ENCODE measurements around the gene RNU6-1. TPM values are rescaled to one million over a fixed set of nuclear protein-coding genes. Genes with fewer than 3 reads are reported as not detected.

The RNU6-1 gene
- total and polyA plus RNA-seq, 7 donors = not detected

- peaks cover 0 to 4% (median 0%) of the 10 kb centered on the region in 4 donors for H3K9me3 ChIP-seq
- intact Hi-C loops (cut with DNase I) = no loop called here
- no peak for DNase-seq
- no peak overlapping the region for H3K4me3 ChIP-seq
- H3K36me3 ChIP-seq = peaks cover 0 to 7% (median 1%) of the 10 kb centered on the region in 4 donors
- no peak for TF ChIP-seq POLR2AphosphoS5 (IDR thresholded peaks at IDR 0.05)
- no peak for TF ChIP-seq CTCF (IDR thresholded peaks at IDR 0.05)
- no peak for TF ChIP-seq EP300 (IDR thresholded peaks at IDR 0.05)
- TF ChIP-seq POLR2A (IDR thresholded peaks at IDR 0.05) = no peak
- 79 to 83% methylated on average over 4 of the region's 4 CpGs for WGBS, 2 donors
- no peak overlapping the region for H3K27ac ChIP-seq
- H3K27me3 ChIP-seq = no peaks in the 10 kb centered on the region
- H3K4me1 ChIP-seq = no peaks in the 10 kb centered on the region
Measured at GRCh38 chr15:67796196-67797127, 43.4 kb downstream of the RNU6-1 start.

GRCh38 chr15:67794832-67795574, 44.8 kb downstream of the RNU6-1 start:
- peaks cover 0 to 7% (median 1%) of the 10 kb centered on the region in 4 donors for H3K36me3 ChIP-seq
- no peaks in the 10 kb centered on the region for H3K27me3 ChIP-seq
- TF ChIP-seq POLR2AphosphoS5 (IDR thresholded peaks at IDR 0.05) (no peak), POLR2A (IDR thresholded peaks at IDR 0.05) (no peak), CTCF (IDR thresholded peaks at IDR 0.05) (no peak), EP300 (IDR thresholded peaks at IDR 0.05) (no peak)
- intact Hi-C loops (cut with DNase I) = no loop called here
- no peak for DNase-seq
- no peak overlapping the region for H3K27ac ChIP-seq
- no peaks in the 10 kb centered on the region for H3K4me1 ChIP-seq
- peaks cover 0 to 4% (median 0%) of the 10 kb centered on the region in 4 donors for H3K9me3 ChIP-seq
- no peak overlapping the region for H3K4me3 ChIP-seq
- WGBS, 2 donors = 86 to 97% methylated on average over 4 of the region's 4 CpGs

- DNase-seq = no peak
- TF ChIP-seq POLR2A (IDR thresholded peaks at IDR 0.05) (no peak), CTCF (IDR thresholded peaks at IDR 0.05) (no peak), EP300 (IDR thresholded peaks at IDR 0.05) (no peak), POLR2AphosphoS5 (IDR thresholded peaks at IDR 0.05) (no peak)
- intact Hi-C loops (cut with DNase I) = no loop called here
- no peaks in the 10 kb centered on the region for H3K36me3 ChIP-seq
- H3K27ac ChIP-seq = no peak overlapping the region
- H3K4me1 ChIP-seq = no peaks in the 10 kb centered on the region
- peaks cover 0 to 4% (median 0%) of the 10 kb centered on the region in 4 donors for H3K9me3 ChIP-seq
- no peaks in the 10 kb centered on the region for H3K27me3 ChIP-seq
- H3K4me3 ChIP-seq = no peak overlapping the region
- WGBS, 2 donors = 79 to 87% methylated on average over 8 of the region's 8 CpGs
Measured at GRCh38 chr15:67792250-67792942, 47.4 kb downstream of the RNU6-1 start.

GRCh38 chr15:67790610-67791319, 49.1 kb downstream of the RNU6-1 start:
- no peak for DNase-seq
- Histone ChIP-seq H3K4me1 (no peaks in the 10 kb centered on the region), H3K9me3 (peaks cover 0 to 4% (median 0%) of the 10 kb centered on the region in 4 donors), H3K27ac (no peak overlapping the region), H3K4me3 (no peak overlapping the region), H3K36me3 (no peaks in the 10 kb centered on the region), H3K27me3 (no peaks in the 10 kb centered on the region)
- 98% methylated on average over 3 of the region's 3 CpGs for WGBS, 2 donors
- intact Hi-C loops (cut with DNase I) = no loop called here
- TF ChIP-seq EP300 (IDR thresholded peaks at IDR 0.05) (no peak), POLR2A (IDR thresholded peaks at IDR 0.05) (no peak), POLR2AphosphoS5 (IDR thresholded peaks at IDR 0.05) (no peak), CTCF (IDR thresholded peaks at IDR 0.05) (no peak)

Data from sigmoid colon (tissue), 7 donors.